Neuronal stem cell (in vitro differentiated cells): Measurements from ENCODE around the gene ACTL7A.
"Not testable (repeated sequence)": the region's sequence is repeated elsewhere in the genome, so short reads cannot be mapped to it uniquely, and the experiment has no call there.

ENCODE experiments used
- DNase-seq: peaks from one replicate; pipeline ENCODE4 v3.0.0-alpha.2; 2013; ENCODE audit warnings: low spot score
- H2AFZ ChIP-seq: one replicate; pipeline ENCODE4 v1.6.1; 2013; ENCODE audit warnings: mild to moderate bottlenecking, low read length, inconsistent platforms
- H2AK5ac ChIP-seq: 2 replicates; pipeline ENCODE4 v1.6.1; 2013; ENCODE audit warnings: low read depth, mild to moderate bottlenecking, inconsistent platforms, low read length, moderate library complexity, mixed read lengths
- H2BK120ac ChIP-seq: 2 replicates; pipeline ENCODE4 v1.6.1; 2013; ENCODE audit warnings: low read depth, mild to moderate bottlenecking, inconsistent platforms, low read length, moderate library complexity, mixed read lengths
- H2BK12ac ChIP-seq: one replicate; pipeline ENCODE4 v1.6.1; 2013; ENCODE audit warnings: low read length, inconsistent platforms
- H2BK15ac ChIP-seq: 2 replicates; pipeline ENCODE4 v1.6.1; 2013; ENCODE audit warnings: mild to moderate bottlenecking, low read length, inconsistent platforms, mixed read lengths
- H2BK5ac ChIP-seq: one replicate; pipeline ENCODE4 v1.6.1; 2013; ENCODE audit warnings: inconsistent platforms, mild to moderate bottlenecking, low read length, moderate library complexity
- H3K14ac ChIP-seq: one replicate; pipeline ENCODE4 v1.6.1; 2013; ENCODE audit warnings: low read length, inconsistent platforms
- H3K18ac ChIP-seq: 2 replicates; pipeline ENCODE4 v1.6.1; 2013; ENCODE audit warnings: low read length, inconsistent platforms
- H3K23ac ChIP-seq: 2 replicates; pipeline ENCODE4 v1.6.1; 2013; ENCODE audit warnings: low read depth, mild to moderate bottlenecking, mixed read lengths, low read length, inconsistent platforms; ENCODE audit not compliant: poor library complexity
- H3K27ac ChIP-seq: replicated peaks from 3 replicates; pipeline ENCODE4 v1.5.1; 2013; ENCODE audit warnings: low read length, inconsistent platforms
- H3K27me3 ChIP-seq, 3 experiments: 2 replicates each; pipeline ENCODE4 v1.6.1; 2013; ENCODE audit warnings: low read length in 3 of 3, mild to moderate bottlenecking in 2 of 3, inconsistent platforms in 1 of 3, low read depth in 1 of 3, mixed read lengths in 1 of 3, moderate library complexity in 1 of 3; ENCODE audit not compliant: control insufficient read depth in 3 of 3, insufficient read depth in 3 of 3
- H3K36me3 ChIP-seq, 2 donors: replicated peaks in 1 of 2; 2 replicates each; pipeline ENCODE4 v1.6.1; 2013; ENCODE audit warnings: low read length in 2 of 2; ENCODE audit not compliant: control insufficient read depth in 2 of 2, insufficient read depth in 2 of 2
- H3K4ac ChIP-seq: 2 replicates; pipeline ENCODE4 v1.6.1; 2013; ENCODE audit warnings: inconsistent platforms, mild to moderate bottlenecking, low read length, moderate library complexity
- H3K4me1 ChIP-seq, 2 donors: 1 replicate in 1 of 2; 2 replicates in 1 of 2; pipeline ENCODE4 v1.6.1; 2013; ENCODE audit warnings: low read length in 2 of 2, low read depth in 1 of 2; ENCODE audit not compliant: control insufficient read depth in 2 of 2, insufficient read depth in 1 of 2
- H3K4me2 ChIP-seq: one replicate; pipeline ENCODE4 v1.6.1; 2013; ENCODE audit warnings: mild to moderate bottlenecking, low read length, inconsistent platforms; ENCODE audit not compliant: insufficient read depth, poor library complexity, severe bottlenecking
- H3K4me3 ChIP-seq, 2 donors: 2 replicates each; pipeline ENCODE4 v1.5.1; 2013; ENCODE audit warnings: low read length in 2 of 2, mild to moderate bottlenecking in 2 of 2, inconsistent platforms in 1 of 2, moderate library complexity in 1 of 2
- H3K79me1 ChIP-seq: one replicate; pipeline ENCODE4 v1.6.1; 2013; ENCODE audit warnings: low read depth, mild to moderate bottlenecking, inconsistent platforms, low read length, moderate library complexity
- H3K9ac ChIP-seq: one replicate; pipeline ENCODE4 v1.6.1; 2013; ENCODE audit warnings: mild to moderate bottlenecking, low read depth, low read length, inconsistent platforms; ENCODE audit not compliant: poor library complexity
- H3K9me3 ChIP-seq, 2 donors: replicated peaks in 1 of 2; 2 replicates each; pipeline versions ENCODE3 to v1.6.1; 2013; ENCODE audit warnings: low read length in 2 of 2, mild to moderate bottlenecking in 2 of 2, inconsistent platforms in 1 of 2, low read depth in 1 of 2, mixed read lengths in 1 of 2, moderate library complexity in 1 of 2; ENCODE audit not compliant: control insufficient read depth in 2 of 2, insufficient read depth in 1 of 2
- H4K8ac ChIP-seq: one replicate; pipeline ENCODE4 v1.6.1; 2013; ENCODE audit warnings: low read depth, mild to moderate bottlenecking, inconsistent platforms, low read length, moderate library complexity
- H4K91ac ChIP-seq: one replicate; pipeline ENCODE4 v1.6.1; 2013; ENCODE audit warnings: low read length, low read depth, mild to moderate bottlenecking, inconsistent platforms; ENCODE audit not compliant: poor library complexity
- WGBS, 2 donors: extraction: QIAGEN DNeasy Blood & Tissue Kit; methylation state at CpG; one replicate each; pipeline ENCODE4 v1.1.7; 2013; ENCODE audit warnings: missing lambda C conversion rate in 2 of 2, mixed read lengths in 1 of 2; ENCODE audit not compliant: insufficient read length in 2 of 2, insufficient replicate concordance in 1 of 2; ENCODE audit errors: extremely low coverage in 2 of 2; 5-methylcytosine and 5-hydroxymethylcytosine counted together

Gene ACTL7A

GRCh38 chr9:108897324-108898096 is 35.4 kb downstream of the ACTL7A start:
- no peak overlapping the region for H2BK5ac ChIP-seq
- no peak overlapping the region for H2BK120ac ChIP-seq
- H3K27ac ChIP-seq = no peak overlapping the region
- no peak overlapping the region for H4K91ac ChIP-seq
- H3K79me1 ChIP-seq = no peaks in the 10 kb centered on the region
- H3K4me1 ChIP-seq = no peaks in the 10 kb centered on the region
- no peak overlapping the region for H4K8ac ChIP-seq
- H3K27me3 ChIP-seq = no peaks in the 10 kb centered on the region
- no peak overlapping the region for H3K14ac ChIP-seq
- no peak overlapping the region for H3K4ac ChIP-seq
- no peak overlapping the region for H3K23ac ChIP-seq
- H2BK15ac ChIP-seq = no peak overlapping the region
- no peak overlapping the region for H3K18ac ChIP-seq
- no peak overlapping the region for H3K9ac ChIP-seq
- H2BK12ac ChIP-seq = no peak overlapping the region
- H3K4me2 ChIP-seq = no peak overlapping the region
- H3K9me3 ChIP-seq = no peaks in the 10 kb centered on the region
- no peak overlapping the region for H2AFZ ChIP-seq
- peaks cover 27 to 95% of the 10 kb centered on the region in 2 donors for H3K36me3 ChIP-seq
- no peak overlapping the region for H3K4me3 ChIP-seq
- H2AK5ac ChIP-seq = no peak overlapping the region
- DNase-seq = no peak
- no CpG with 5 or more reads among the region's 2 CpGs for WGBS, 2 donors

GRCh38 chr9:108899023-108899695 is 37.1 kb downstream of the ACTL7A start:
- H3K4me3 ChIP-seq, H3K18ac ChIP-seq, H2BK5ac ChIP-seq, H3K4ac ChIP-seq, H3K9ac ChIP-seq, H4K8ac ChIP-seq, H3K27me3 ChIP-seq, H3K23ac ChIP-seq, H3K4me2 ChIP-seq, H2AK5ac ChIP-seq, H3K4me1 ChIP-seq, DNase-seq, H2BK12ac ChIP-seq, H3K79me1 ChIP-seq, H2AFZ ChIP-seq, H2BK15ac ChIP-seq, H3K27ac ChIP-seq, H3K9me3 ChIP-seq, H2BK120ac ChIP-seq, H4K91ac ChIP-seq, H3K14ac ChIP-seq: not testable (repeated sequence)
- peaks cover 26 to 95% of the 10 kb centered on the region in 2 donors for H3K36me3 ChIP-seq
- WGBS, 2 donors = no CpG with 5 or more reads among the region's 8 CpGs

GRCh38 chr9:108900176-108900575 is 38.1 kb downstream of the ACTL7A start:
- H2AK5ac ChIP-seq = no peak overlapping the region
- H3K4me2 ChIP-seq = no peak overlapping the region
- H2AFZ ChIP-seq = no peak overlapping the region
- H3K27me3 ChIP-seq = no peaks in the 10 kb centered on the region
- H3K14ac ChIP-seq = no peak overlapping the region
- H2BK12ac ChIP-seq = no peak overlapping the region
- DNase-seq = no peak
- H3K36me3 ChIP-seq = peaks cover 24 to 95% of the 10 kb centered on the region in 2 donors
- no peak overlapping the region for H3K18ac ChIP-seq
- no peak overlapping the region for H4K91ac ChIP-seq
- H3K27ac ChIP-seq = no peak overlapping the region
- H2BK5ac ChIP-seq = no peak overlapping the region
- H2BK15ac ChIP-seq = no peak overlapping the region
- H2BK120ac ChIP-seq = no peak overlapping the region
- H3K4ac ChIP-seq = no peak overlapping the region
- no peak overlapping the region for H3K4me3 ChIP-seq
- no peaks in the 10 kb centered on the region for H3K79me1 ChIP-seq
- no peak overlapping the region for H3K23ac ChIP-seq
- no peaks in the 10 kb centered on the region for H3K4me1 ChIP-seq
- no peak overlapping the region for H3K9ac ChIP-seq
- no CpG with 5 or more reads among the region's 5 CpGs for WGBS, 2 donors
- no peak overlapping the region for H4K8ac ChIP-seq
- H3K9me3 ChIP-seq = no peaks in the 10 kb centered on the region

GRCh38 chr9:108903420-108904103 is 41.5 kb downstream of the ACTL7A start:
- H3K4ac ChIP-seq = no peak overlapping the region
- no peak overlapping the region for H4K8ac ChIP-seq
- no peaks in the 10 kb centered on the region for H3K4me1 ChIP-seq
- H2BK15ac ChIP-seq = no peak overlapping the region
- no peak for DNase-seq
- no peak overlapping the region for H3K18ac ChIP-seq
- no peak overlapping the region for H2BK12ac ChIP-seq
- no peaks in the 10 kb centered on the region for H3K9me3 ChIP-seq
- H3K27me3 ChIP-seq = no peaks in the 10 kb centered on the region
- H3K9ac ChIP-seq = no peak overlapping the region
- no peak overlapping the region for H3K27ac ChIP-seq
- H2AK5ac ChIP-seq = no peak overlapping the region
- no peak overlapping the region for H4K91ac ChIP-seq
- H3K14ac ChIP-seq = no peak overlapping the region
- H2AFZ ChIP-seq = no peak overlapping the region
- no CpG with 5 or more reads among the region's 2 CpGs for WGBS, 2 donors
- peaks cover 27 to 95% of the 10 kb centered on the region in 2 donors for H3K36me3 ChIP-seq
- peaks cover 2% of the 10 kb centered on the region for H3K79me1 ChIP-seq
- no peak overlapping the region for H3K4me3 ChIP-seq
- H3K23ac ChIP-seq = no peak overlapping the region
- H3K4me2 ChIP-seq = no peak overlapping the region
- H2BK5ac ChIP-seq = no peak overlapping the region
- H2BK120ac ChIP-seq = no peak overlapping the region
